Prostate gland (tissue), 2 donors: Measurements from ENCODE around the gene COMMD10. TPM values are rescaled to one million over a fixed set of nuclear protein-coding genes. Genes with fewer than 3 reads are reported as not detected.
"Not testable (repeated sequence)": the region's sequence is repeated elsewhere in the genome, so short reads cannot be mapped to it uniquely, and the experiment has no call there.

Source experiments
- DNase-seq: peaks from one replicate; pipeline ENCODE4 v3.0.0-alpha.2; 2019; ENCODE audit warnings: low spot score
- H3K27ac ChIP-seq, 2 donors: fragments of 200-600 bp; sonication (generic); 2 replicates each; pipeline ENCODE4 v1.5.1; 2017 to 2019
- H3K27me3 ChIP-seq: fragments of 200-600 bp; sonication (generic); replicated peaks from 2 replicates; pipeline ENCODE4 v1.5.1; 2019; ENCODE audit not compliant: insufficient read depth
- H3K36me3 ChIP-seq, 2 donors: fragments of 200-600 bp; sonication (generic); 1 replicate in 1 of 2; 2 replicates in 1 of 2; pipeline versions ENCODE4 v1.5.1 to v1.8.1; 2017 to 2019
- H3K4me1 ChIP-seq: fragments of 200-600 bp; sonication (generic); replicated peaks from 2 replicates; pipeline ENCODE4 v1.5.1; 2019
- H3K4me3 ChIP-seq, 2 donors: fragments of 200-600 bp; sonication (generic); 2 replicates each; pipeline ENCODE4 v1.5.1; 2017 to 2019
- H3K9me3 ChIP-seq: fragments of 200-600 bp; sonication (generic); 2 replicates; pipeline ENCODE4 v1.5.1; 2017
- POLR2A ChIP-seq: fragments of 450-650 bp; IDR thresholded peaks from one replicate; pipeline ENCODE4 v1.6.1; 2016; ENCODE audit warnings: antibody characterized with exemption, mild to moderate bottlenecking
- POLR2AphosphoS5 ChIP-seq: sonication (generic); formaldehyde crosslinking; IDR thresholded peaks from one replicate; pipeline ENCODE4 v1.6.1; 2017; ENCODE audit warnings: antibody characterized with exemption
- WGBS: methylation state at CpG from one replicate; pipeline ENCODE4 v1.1.5; 2018; 5-methylcytosine and 5-hydroxymethylcytosine counted together
- intact Hi-C: fragments of 100-400 bp; cut with DNase I; formaldehyde crosslinking; loops from one replicate; pipeline ENCODE4 v1.14.2; 2022
- total RNA-seq, 2 donors: library from RNA; depleted of rRNA; stranded (reverse); fragments of >200 nt; gene quantifications; one replicate each; pipeline ENCODE4 v1.1.0, GENCODE V29; 2016
- TF ChIP-seq, protein P1 (sequence below), 4 experiments: fragments of 200-600 bp in 2 of 4; fragments of 450-650 bp in 2 of 4; sonication (generic) in 2 of 4; IDR thresholded peaks; 1 replicate in 3 of 4; 2 replicates in 1 of 4; pipeline ENCODE4 v1.5.1; 2016 to 2019; ENCODE audit warnings: antibody characterized with exemption in 4 of 4, mild to moderate bottlenecking in 2 of 4, moderate library complexity in 2 of 4

COMMD10 gene
- total RNA-seq, 2 donors from 2014 or later: 26.6 to 27.9 TPM

DNA sequence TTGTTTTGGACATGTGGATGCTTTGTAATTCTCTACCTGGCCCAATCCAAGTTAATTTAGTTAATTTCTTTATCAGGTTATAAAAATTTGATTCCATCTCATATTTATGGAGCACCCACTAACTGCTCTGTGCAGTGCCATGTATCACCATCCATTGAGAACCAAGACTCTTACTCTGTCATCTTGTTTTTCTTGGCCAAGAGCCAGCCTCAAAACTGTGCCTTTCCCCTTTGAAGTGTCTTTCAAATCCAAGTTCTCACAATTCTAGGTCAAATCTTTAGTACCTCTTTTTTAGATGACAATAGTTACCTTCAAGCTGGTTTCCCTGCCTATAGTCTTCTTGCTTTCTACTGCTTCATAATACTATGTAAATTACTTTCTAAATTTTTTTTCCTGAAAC lies 3.2 kb downstream of the COMMD10 start:
- no peaks in the 10 kb centered on the region for H3K9me3 ChIP-seq
- no peak for TF ChIP-seq POLR2AphosphoS5
- TF ChIP-seq, protein P1, sequence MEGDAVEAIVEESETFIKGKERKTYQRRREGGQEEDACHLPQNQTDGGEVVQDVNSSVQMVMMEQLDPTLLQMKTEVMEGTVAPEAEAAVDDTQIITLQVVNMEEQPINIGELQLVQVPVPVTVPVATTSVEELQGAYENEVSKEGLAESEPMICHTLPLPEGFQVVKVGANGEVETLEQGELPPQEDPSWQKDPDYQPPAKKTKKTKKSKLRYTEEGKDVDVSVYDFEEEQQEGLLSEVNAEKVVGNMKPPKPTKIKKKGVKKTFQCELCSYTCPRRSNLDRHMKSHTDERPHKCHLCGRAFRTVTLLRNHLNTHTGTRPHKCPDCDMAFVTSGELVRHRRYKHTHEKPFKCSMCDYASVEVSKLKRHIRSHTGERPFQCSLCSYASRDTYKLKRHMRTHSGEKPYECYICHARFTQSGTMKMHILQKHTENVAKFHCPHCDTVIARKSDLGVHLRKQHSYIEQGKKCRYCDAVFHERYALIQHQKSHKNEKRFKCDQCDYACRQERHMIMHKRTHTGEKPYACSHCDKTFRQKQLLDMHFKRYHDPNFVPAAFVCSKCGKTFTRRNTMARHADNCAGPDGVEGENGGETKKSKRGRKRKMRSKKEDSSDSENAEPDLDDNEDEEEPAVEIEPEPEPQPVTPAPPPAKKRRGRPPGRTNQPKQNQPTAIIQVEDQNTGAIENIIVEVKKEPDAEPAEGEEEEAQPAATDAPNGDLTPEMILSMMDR (IDR thresholded peaks at IDR 0.05): no peak
- TF ChIP-seq POLR2A: no peak
- H3K27ac ChIP-seq: no peak overlapping the region
- DNase-seq: no peak
- H3K27me3 ChIP-seq: no peaks in the 10 kb centered on the region
- H3K4me3 ChIP-seq: no peak overlapping the region
- no peaks in the 10 kb centered on the region for H3K4me1 ChIP-seq
- intact Hi-C loops: no loop called here
- H3K36me3 ChIP-seq: no peaks in the 10 kb centered on the region

- no peak for DNase-seq
- intact Hi-C loops: no loop called here
- no peaks in the 10 kb centered on the region for H3K4me1 ChIP-seq
- no peak overlapping the region for H3K4me3 ChIP-seq
- 86% methylated on average over 3 of the region's 3 CpGs for WGBS
- TF ChIP-seq POLR2AphosphoS5 (no peak), POLR2A (no peak)
- TF ChIP-seq, protein P1 (IDR thresholded peaks at IDR 0.05): no peak
- H3K9me3 ChIP-seq: no peaks in the 10 kb centered on the region
- no peaks in the 10 kb centered on the region for H3K27me3 ChIP-seq
- H3K27ac ChIP-seq: no peak overlapping the region
- no peaks in the 10 kb centered on the region for H3K36me3 ChIP-seq
Observed at GRCh38 chr5:116090302-116090701, 5.5 kb downstream of the COMMD10 start.

- WGBS: 0% methylated on average over 1 of the region's 1 CpG
- DNase-seq: no peak
- no peaks in the 10 kb centered on the region for H3K36me3 ChIP-seq
- no peak overlapping the region for H3K4me3 ChIP-seq
- no peaks in the 10 kb centered on the region for H3K27me3 ChIP-seq
- no peaks in the 10 kb centered on the region for H3K4me1 ChIP-seq
- TF ChIP-seq, protein P1 (IDR thresholded peaks at IDR 0.05): no peak
- TF ChIP-seq POLR2AphosphoS5 (no peak), POLR2A (no peak)
- no peaks in the 10 kb centered on the region for H3K9me3 ChIP-seq
- H3K27ac ChIP-seq: no peak overlapping the region
- intact Hi-C loops: no loop called here
Observed at GRCh38 chr5:116091416-116091815, 6.6 kb downstream of the COMMD10 start.

- Histone ChIP-seq H3K9me3 (no peaks in the 10 kb centered on the region), H3K27me3 (no peaks in the 10 kb centered on the region), H3K27ac (no peak overlapping the region), H3K36me3 (no peaks in the 10 kb centered on the region), H3K4me3 (no peak overlapping the region), H3K4me1 (no peaks in the 10 kb centered on the region)
- TF ChIP-seq POLR2AphosphoS5 (no peak), POLR2A (no peak)
- TF ChIP-seq, protein P1 (IDR thresholded peaks at IDR 0.05): no peak
- WGBS: 81% methylated on average over 4 of the region's 4 CpGs
- DNase-seq: no peak
- intact Hi-C loops: no loop called here
Observed at GRCh38 chr5:116097301-116097700, 12.5 kb downstream of the COMMD10 start.

DNA sequence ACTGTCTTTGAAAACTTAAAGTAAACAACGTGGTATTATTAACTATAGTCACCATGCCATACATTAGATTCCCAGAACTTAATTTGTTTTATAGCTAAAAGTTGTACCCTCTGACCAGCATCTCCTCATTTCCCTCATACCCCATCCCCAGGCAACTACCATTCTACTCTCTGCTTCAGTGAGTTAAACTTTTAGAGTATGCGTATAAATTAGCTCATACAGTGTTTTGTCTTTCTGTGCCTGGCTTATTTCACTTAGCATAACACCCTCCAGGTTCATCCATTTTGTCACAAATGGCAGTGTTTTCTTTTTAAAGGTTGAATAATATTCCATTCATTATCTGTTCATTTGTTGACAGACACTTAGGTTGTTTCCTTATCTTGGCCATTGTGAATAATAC lies 14.2 kb downstream of the COMMD10 start:
- TF ChIP-seq POLR2AphosphoS5: no peak
- no peak for TF ChIP-seq POLR2A
- TF ChIP-seq, protein P1 (IDR thresholded peaks at IDR 0.05): no peak
- no peak overlapping the region for H3K4me3 ChIP-seq
- no peaks in the 10 kb centered on the region for H3K36me3 ChIP-seq
- intact Hi-C loops: no loop called here
- no peaks in the 10 kb centered on the region for H3K9me3 ChIP-seq
- no peaks in the 10 kb centered on the region for H3K4me1 ChIP-seq
- no peaks in the 10 kb centered on the region for H3K27me3 ChIP-seq
- 89% methylated on average over 2 of the region's 2 CpGs for WGBS
- no peak overlapping the region for H3K27ac ChIP-seq
- DNase-seq: no peak

DNA sequence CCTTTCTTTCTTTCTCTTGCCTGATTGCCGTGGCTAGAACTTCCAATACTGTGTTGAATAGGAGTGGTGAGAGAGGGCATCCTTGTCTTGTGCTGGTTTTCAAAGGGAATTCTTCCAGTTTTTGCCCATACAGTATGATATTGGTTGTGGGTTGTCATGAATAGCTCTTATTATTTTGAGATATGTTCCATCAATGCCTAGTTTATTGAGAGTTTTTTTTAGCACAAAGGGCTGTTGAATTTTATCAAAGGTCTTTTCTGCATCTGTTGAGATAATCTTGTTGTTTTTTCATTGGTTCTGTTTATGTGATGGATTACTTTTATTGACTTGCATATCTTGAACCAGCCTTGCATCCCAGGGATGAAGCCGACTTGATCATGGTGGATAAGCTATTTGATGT lies 20.1 kb downstream of the COMMD10 start:
- 99% methylated on average over 2 of the region's 2 CpGs for WGBS
- H3K36me3 ChIP-seq, H3K27ac ChIP-seq, H3K9me3 ChIP-seq, intact Hi-C loops, H3K4me1 ChIP-seq, H3K4me3 ChIP-seq, H3K27me3 ChIP-seq, DNase-seq: not testable (repeated sequence)
